Measurements from ENCODE around the gene SPOCK2.

DNA sequence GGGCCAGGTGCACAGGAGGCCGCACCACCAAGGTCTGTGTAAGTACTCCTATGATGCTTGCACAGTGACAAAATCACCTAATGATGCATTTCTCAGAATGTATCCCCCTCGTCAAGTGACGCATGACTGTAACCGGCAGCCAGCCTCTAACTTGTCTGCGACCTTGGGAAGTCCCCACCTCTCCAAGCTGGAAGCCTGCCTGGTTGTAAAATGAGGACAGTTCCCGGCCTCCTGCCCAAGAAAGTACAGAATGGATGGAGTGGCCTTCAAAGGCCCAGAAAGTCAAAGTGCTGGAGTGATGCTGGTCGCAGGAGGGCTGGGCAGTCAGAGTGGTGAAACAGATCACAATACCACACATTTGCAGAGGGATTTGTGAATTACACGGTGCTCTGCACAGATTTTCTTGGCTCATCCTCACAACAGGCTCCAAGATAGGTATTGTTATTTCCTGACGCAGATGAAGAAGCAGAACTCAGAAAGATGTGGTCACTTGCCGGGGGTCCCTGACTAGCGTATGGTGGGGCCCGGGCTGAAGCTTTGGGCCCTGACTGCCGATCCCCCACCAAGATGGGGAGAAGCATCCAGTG is 22.8 kb downstream of the SPOCK2 start:
- TF ChIP-seq, protein P1, sequence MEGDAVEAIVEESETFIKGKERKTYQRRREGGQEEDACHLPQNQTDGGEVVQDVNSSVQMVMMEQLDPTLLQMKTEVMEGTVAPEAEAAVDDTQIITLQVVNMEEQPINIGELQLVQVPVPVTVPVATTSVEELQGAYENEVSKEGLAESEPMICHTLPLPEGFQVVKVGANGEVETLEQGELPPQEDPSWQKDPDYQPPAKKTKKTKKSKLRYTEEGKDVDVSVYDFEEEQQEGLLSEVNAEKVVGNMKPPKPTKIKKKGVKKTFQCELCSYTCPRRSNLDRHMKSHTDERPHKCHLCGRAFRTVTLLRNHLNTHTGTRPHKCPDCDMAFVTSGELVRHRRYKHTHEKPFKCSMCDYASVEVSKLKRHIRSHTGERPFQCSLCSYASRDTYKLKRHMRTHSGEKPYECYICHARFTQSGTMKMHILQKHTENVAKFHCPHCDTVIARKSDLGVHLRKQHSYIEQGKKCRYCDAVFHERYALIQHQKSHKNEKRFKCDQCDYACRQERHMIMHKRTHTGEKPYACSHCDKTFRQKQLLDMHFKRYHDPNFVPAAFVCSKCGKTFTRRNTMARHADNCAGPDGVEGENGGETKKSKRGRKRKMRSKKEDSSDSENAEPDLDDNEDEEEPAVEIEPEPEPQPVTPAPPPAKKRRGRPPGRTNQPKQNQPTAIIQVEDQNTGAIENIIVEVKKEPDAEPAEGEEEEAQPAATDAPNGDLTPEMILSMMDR (conservative IDR thresholded peaks at IDR 0.05; ENCODE audit: low read depth, low read length): no peak
- TF ChIP-seq EZH2 (IDR thresholded peaks at IDR 0.05; ENCODE audit: borderline replicate concordance, low read depth, low read length, poor library complexity, severe bottlenecking): no peak
